Panc1 (cell line): ENCODE data around the gene PTPRR.

Experiments
- CTCF ChIP-seq: fragments of 450-650 bp; IDR thresholded peaks from 2 replicates; pipeline ENCODE4 v1.5.1; 2017; ENCODE audit warnings: mild to moderate bottlenecking
- POLR2AphosphoS5 ChIP-seq: IDR thresholded peaks from 2 replicates; pipeline ENCODE4 v1.6.1; 2012; ENCODE audit warnings: mild to moderate bottlenecking, low read depth, low read length, moderate library complexity
- REST ChIP-seq, 2 experiments: IDR thresholded peaks; 2 replicates each; pipeline ENCODE4 v1.6.1; 2011 to 2012; ENCODE audit warnings: low read depth in 2 of 2, control low read depth in 1 of 2, low read length in 1 of 2, mild to moderate bottlenecking in 1 of 2, moderate library complexity in 1 of 2; ENCODE audit not compliant: insufficient read depth in 1 of 2

GRCh38 chr12:70757830-70758493, 162.6 kb downstream of the PTPRR start:
- TF ChIP-seq CTCF: no peak
- no peak for TF ChIP-seq REST (IDR thresholded peaks at IDR 0.05; ENCODE audit: insufficient read depth in 1 of 2, low read depth in 2 of 2, low read length in 1 of 2)
- TF ChIP-seq POLR2AphosphoS5: no peak
